C4-2B (cell line): ENCODE measurements around the gene PGAP3.

Experiments
- CTCF ChIP-seq: fragments of 450-650 bp; conservative IDR thresholded peaks from 2 replicates; pipeline ENCODE4 v1.5.1; 2017; ENCODE audit warnings: mild to moderate bottlenecking
- ZFX ChIP-seq: fragments of 450-650 bp; IDR thresholded peaks from 2 replicates; pipeline ENCODE4 v1.6.1; 2017

- TF ChIP-seq CTCF = no peak
- no peak for TF ChIP-seq ZFX
These were observed 48.0 kb upstream of the PGAP3 start for GRCh38 chr17:39735882-39736281.
